Gastrocnemius medialis (tissue), 4 donors: ENCODE measurements around the gene PRKCZ.

Experiments used
- POLR2A ChIP-seq, 2 donors: fragments of 450-650 bp; IDR thresholded peaks; one replicate each; pipeline ENCODE4 v1.6.1; 2017; ENCODE audit warnings: antibody characterized with exemption in 2 of 2, mild to moderate bottlenecking in 2 of 2, moderate library complexity in 2 of 2
- TF ChIP-seq, protein P1 (sequence below), 5 experiments: fragments of 450-650 bp in 3 of 5; fragments of 200-600 bp in 2 of 5; sonication (generic) in 2 of 5; IDR thresholded peaks in 4 of 5; conservative IDR thresholded peaks in 1 of 5; 1 replicate in 4 of 5; 2 replicates in 1 of 5; pipeline ENCODE4 v1.5.1; 2016 to 2019; ENCODE audit warnings: antibody characterized with exemption in 5 of 5, mild to moderate bottlenecking in 3 of 5, moderate library complexity in 3 of 5

DNA sequence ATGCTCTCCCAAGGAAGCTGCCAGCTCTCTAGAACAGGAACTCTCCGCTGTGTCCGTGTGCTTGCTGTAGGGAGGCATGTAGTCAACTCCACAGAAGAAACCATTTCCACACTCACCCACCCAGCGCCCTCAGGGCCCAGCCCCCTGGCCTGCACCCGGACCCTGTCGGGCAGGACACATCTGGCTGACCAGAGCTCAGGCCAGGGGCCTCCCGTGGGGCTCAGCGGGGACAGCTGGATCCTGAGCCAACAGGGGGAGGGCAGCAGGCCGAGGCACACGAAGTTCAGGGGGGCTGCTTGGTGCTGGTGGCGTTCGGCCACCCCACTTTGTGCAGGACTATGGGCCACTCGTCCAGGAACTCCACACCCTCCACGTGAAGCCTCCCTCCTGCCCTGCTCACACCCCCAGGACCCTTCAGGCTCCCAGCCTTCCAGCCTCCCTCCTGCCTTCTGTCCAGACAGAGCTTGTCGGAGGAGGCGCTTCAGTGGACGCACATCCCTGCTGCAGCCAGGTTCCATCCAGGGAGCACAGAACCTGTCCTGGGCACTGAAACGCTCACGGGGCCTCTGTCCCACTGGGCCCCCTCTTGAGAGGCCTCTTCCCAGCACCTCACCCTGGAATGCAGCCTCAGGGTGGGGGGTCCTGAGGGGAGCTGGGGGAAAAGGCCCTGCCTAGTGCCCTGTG is 159.3 kb downstream of the PRKCZ start:
- TF ChIP-seq, protein P1, sequence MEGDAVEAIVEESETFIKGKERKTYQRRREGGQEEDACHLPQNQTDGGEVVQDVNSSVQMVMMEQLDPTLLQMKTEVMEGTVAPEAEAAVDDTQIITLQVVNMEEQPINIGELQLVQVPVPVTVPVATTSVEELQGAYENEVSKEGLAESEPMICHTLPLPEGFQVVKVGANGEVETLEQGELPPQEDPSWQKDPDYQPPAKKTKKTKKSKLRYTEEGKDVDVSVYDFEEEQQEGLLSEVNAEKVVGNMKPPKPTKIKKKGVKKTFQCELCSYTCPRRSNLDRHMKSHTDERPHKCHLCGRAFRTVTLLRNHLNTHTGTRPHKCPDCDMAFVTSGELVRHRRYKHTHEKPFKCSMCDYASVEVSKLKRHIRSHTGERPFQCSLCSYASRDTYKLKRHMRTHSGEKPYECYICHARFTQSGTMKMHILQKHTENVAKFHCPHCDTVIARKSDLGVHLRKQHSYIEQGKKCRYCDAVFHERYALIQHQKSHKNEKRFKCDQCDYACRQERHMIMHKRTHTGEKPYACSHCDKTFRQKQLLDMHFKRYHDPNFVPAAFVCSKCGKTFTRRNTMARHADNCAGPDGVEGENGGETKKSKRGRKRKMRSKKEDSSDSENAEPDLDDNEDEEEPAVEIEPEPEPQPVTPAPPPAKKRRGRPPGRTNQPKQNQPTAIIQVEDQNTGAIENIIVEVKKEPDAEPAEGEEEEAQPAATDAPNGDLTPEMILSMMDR (IDR thresholded peaks at IDR 0.05 in 4 of 5, conservative IDR thresholded peaks at IDR 0.05 in 1 of 5): no peak
- no peak for TF ChIP-seq POLR2A (IDR thresholded peaks at IDR 0.05)
